ENCODE results near the gene HCFC1R1.
A peak's percentile ranks its signal among the peaks of the same experiment; 100 is the strongest.

Gene HCFC1R1

GRCh38 chr16:3026609-3027488 is 3.1 kb upstream of the HCFC1R1 start:
- no peak for FAIRE-seq

DNA sequence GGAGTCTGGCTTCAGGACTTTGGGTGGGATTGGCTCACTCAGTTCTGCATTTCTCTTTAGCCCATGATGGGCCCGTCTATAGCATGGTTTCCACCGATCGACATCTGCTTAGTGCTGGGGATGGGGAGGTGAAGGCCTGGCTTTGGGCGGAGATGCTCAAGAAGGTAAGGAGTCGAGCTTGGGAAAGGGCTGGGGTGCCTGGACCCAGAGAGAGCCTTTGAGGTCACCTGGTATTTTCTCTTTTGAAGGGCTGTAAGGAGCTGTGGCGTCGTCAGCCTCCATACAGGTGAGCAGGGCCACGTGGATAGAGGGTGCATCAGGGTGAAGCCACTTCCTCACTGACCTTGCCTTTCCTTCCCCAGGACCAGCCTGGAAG is 2.2 kb upstream of the HCFC1R1 start:
- DNase-seq (ENCODE audit: insufficient read length, low spot score), result no peak
- TF ChIP-seq SPI1 (IDR thresholded peaks at IDR 0.05; ENCODE audit: low read depth, low read length), result no peak
- no peak for TF ChIP-seq TAF1 (IDR thresholded peaks at IDR 0.05; ENCODE audit: low read depth, low read length)
- no peak for TF ChIP-seq POLR2AphosphoS5 (IDR thresholded peaks at IDR 0.05; ENCODE audit: low read depth, low read length)
- no peak for TF ChIP-seq POLR2A (IDR thresholded peaks at IDR 0.05; ENCODE audit: low read depth, low read length)
- no peak for TF ChIP-seq POU2F2 (IDR thresholded peaks at IDR 0.05; ENCODE audit: low read depth, low read length)
- no peak for TF ChIP-seq PAX5 (IDR thresholded peaks at IDR 0.05; ENCODE audit: insufficient read depth, low read length, severe bottlenecking)
- no peak for FAIRE-seq

More at GRCh38 chr16:3026609-3027488, 3.1 kb upstream of the HCFC1R1 start:
- DNase-seq (ENCODE audit: insufficient read length, low spot score), result no peak
- TF ChIP-seq SPI1 (IDR thresholded peaks at IDR 0.05; ENCODE audit: low read depth, low read length) (no peak), POLR2AphosphoS5 (IDR thresholded peaks at IDR 0.05; ENCODE audit: low read depth, low read length) (no peak), POLR2A (IDR thresholded peaks at IDR 0.05; ENCODE audit: low read depth, low read length) (no peak), POU2F2 (IDR thresholded peaks at IDR 0.05; ENCODE audit: low read depth, low read length) (no peak), PAX5 (IDR thresholded peaks at IDR 0.05; ENCODE audit: insufficient read depth, low read length, severe bottlenecking) (no peak), TAF1 (IDR thresholded peaks at IDR 0.05; ENCODE audit: low read depth, low read length) (no peak)

DNA sequence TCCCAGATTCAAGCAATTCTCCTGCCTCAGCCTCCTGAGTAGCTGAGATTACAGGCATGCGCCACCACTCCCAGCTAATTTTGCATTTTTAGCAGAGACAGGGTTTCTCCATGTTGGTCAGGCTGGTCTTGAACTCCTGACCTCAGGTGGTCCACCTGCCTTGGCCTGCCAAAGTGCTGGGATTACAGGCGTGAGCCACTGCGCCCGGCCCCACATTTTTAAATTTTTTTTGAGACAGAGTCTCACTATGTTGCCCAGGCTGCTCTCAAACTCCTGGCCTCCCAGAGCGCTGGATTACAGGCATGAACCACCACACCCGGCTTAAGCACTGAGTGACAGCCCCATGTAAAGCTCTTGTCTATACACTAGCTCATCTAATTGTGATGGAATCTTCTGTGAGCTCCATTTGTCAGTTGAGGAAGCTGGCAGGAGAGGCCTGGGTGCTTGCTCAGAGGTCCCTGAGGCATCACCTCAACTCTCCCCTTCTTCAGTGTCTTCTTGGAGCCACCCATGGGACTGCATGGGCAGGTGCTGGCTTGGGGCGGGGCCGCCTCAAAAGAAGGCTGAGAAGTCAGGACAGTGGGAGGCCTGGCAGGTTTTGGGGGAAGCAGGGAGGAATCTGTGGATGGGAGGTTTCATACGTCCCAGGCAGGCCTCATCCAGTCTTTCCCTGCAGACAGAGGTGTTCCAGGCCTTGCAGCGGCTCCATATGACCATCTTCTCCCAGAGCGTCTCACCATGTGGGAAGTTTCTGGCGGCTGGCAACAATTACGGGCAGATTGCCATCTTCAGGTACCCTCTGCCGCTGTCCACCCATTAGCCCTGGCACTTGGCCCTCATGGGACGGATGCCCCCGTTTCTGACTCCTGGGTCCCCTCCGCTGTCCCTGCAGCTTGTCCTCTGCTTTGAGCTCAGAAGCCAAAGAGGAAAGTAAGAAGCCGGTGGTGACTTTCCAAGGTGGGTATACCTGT is 1.6 kb upstream of the HCFC1R1 start:
- DNase-seq (ENCODE audit: insufficient read length, low spot score), result no peak
- TF ChIP-seq POLR2A (IDR thresholded peaks at IDR 0.05; ENCODE audit: low read depth, low read length), result no peak
- TF ChIP-seq POU2F2 (IDR thresholded peaks at IDR 0.05; ENCODE audit: low read depth, low read length), result no peak
- no peak for TF ChIP-seq TAF1 (IDR thresholded peaks at IDR 0.05; ENCODE audit: low read depth, low read length)
- TF ChIP-seq PAX5 (IDR thresholded peaks at IDR 0.05; ENCODE audit: insufficient read depth, low read length, severe bottlenecking), result no peak
- no peak for TF ChIP-seq POLR2AphosphoS5 (IDR thresholded peaks at IDR 0.05; ENCODE audit: low read depth, low read length)
- TF ChIP-seq SPI1 (IDR thresholded peaks at IDR 0.05; ENCODE audit: low read depth, low read length), result no peak
- no peak for FAIRE-seq

DNA sequence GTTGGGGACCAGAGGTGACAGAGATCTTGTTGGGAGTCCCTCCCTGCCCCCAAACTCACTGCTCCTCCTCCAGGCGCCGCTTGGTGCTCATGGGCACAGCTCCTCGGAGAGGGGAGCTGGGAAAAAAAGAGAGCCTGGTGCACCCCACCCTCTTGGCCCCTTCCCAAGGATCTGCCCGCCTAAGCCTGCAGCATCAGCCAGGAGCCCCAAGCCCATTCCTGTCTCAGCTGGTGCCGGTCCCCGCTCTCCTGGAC is 400 bp downstream of the HCFC1R1 start:
- TF ChIP-seq SPI1 (IDR thresholded peaks at IDR 0.05; ENCODE audit: low read depth, low read length), result no peak
- no peak for FAIRE-seq
- DNase-seq (ENCODE audit: insufficient read length, low spot score), result no peak

GRCh38 chr16:3022684-3023414 is 893 bp downstream of the HCFC1R1 start:
- FAIRE-seq (peak; percentile 55), DNase-seq (ENCODE audit: insufficient read length, low spot score) (no peak)

DNA sequence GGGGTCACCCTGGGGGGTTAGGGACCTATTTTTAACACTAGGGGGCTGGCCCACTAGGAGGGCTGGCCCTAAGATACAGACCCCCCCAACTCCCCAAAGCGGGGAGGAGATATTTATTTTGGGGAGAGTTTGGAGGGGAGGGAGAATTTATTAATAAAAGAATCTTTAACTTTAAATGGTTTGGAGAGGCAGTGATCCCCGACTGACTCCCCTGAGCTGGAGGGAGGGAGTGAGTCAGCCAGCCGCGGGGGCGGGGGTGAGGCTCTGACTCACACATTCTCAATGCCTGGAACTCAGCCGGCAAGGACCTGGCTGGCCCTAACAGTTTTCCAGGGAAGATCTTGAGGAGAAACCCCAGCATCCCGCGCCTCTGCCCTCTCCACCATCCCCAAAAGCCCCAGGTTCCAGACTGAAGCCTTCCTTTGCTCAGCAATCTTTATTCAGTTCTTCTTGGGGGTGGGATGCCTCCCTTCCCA is 1.5 kb downstream of the HCFC1R1 start:
- no peak for DNase-seq (ENCODE audit: insufficient read length, low spot score)
- FAIRE-seq, result no peak
- no peak for TF ChIP-seq POLR2A (IDR thresholded peaks at IDR 0.05; ENCODE audit: low read depth, low read length)
- TF ChIP-seq TAF1 (IDR thresholded peaks at IDR 0.05; ENCODE audit: low read depth, low read length), result no peak
- no peak for TF ChIP-seq POLR2AphosphoS5 (IDR thresholded peaks at IDR 0.05; ENCODE audit: low read depth, low read length)

More at GRCh38 chr16:3022684-3023414, 893 bp downstream of the HCFC1R1 start:
- TF ChIP-seq PAX5 (IDR thresholded peaks at IDR 0.05; ENCODE audit: insufficient read depth, low read length, severe bottlenecking), result no peak
- TF ChIP-seq POLR2AphosphoS5 (IDR thresholded peaks at IDR 0.05; ENCODE audit: low read depth, low read length), result no peak
- TF ChIP-seq SPI1 (IDR thresholded peaks at IDR 0.05; ENCODE audit: low read depth, low read length), result no peak
- TF ChIP-seq POU2F2 (IDR thresholded peaks at IDR 0.05; ENCODE audit: low read depth, low read length), result no peak
- TF ChIP-seq TAF1 (IDR thresholded peaks at IDR 0.05; ENCODE audit: low read depth, low read length), result no peak
- no peak for TF ChIP-seq POLR2A (IDR thresholded peaks at IDR 0.05; ENCODE audit: low read depth, low read length)

- DNase-seq (ENCODE audit: insufficient read length, low spot score), result peak; percentile 71
- TF ChIP-seq PAX5 (IDR thresholded peaks at IDR 0.05; ENCODE audit: insufficient read depth, low read length, severe bottlenecking), result no peak
- no peak for TF ChIP-seq POU2F2 (IDR thresholded peaks at IDR 0.05; ENCODE audit: low read depth, low read length)
- TF ChIP-seq POLR2A (IDR thresholded peaks at IDR 0.05; ENCODE audit: low read depth, low read length), result no peak
- TF ChIP-seq TAF1 (IDR thresholded peaks at IDR 0.05; ENCODE audit: low read depth, low read length), result no peak
- TF ChIP-seq POLR2AphosphoS5 (IDR thresholded peaks at IDR 0.05; ENCODE audit: low read depth, low read length), result no peak
- no peak for TF ChIP-seq SPI1 (IDR thresholded peaks at IDR 0.05; ENCODE audit: low read depth, low read length)
- FAIRE-seq, result peak; percentile 71
Measured at GRCh38 chr16:3021449-3022207, 2.1 kb downstream of the HCFC1R1 start.

DNA sequence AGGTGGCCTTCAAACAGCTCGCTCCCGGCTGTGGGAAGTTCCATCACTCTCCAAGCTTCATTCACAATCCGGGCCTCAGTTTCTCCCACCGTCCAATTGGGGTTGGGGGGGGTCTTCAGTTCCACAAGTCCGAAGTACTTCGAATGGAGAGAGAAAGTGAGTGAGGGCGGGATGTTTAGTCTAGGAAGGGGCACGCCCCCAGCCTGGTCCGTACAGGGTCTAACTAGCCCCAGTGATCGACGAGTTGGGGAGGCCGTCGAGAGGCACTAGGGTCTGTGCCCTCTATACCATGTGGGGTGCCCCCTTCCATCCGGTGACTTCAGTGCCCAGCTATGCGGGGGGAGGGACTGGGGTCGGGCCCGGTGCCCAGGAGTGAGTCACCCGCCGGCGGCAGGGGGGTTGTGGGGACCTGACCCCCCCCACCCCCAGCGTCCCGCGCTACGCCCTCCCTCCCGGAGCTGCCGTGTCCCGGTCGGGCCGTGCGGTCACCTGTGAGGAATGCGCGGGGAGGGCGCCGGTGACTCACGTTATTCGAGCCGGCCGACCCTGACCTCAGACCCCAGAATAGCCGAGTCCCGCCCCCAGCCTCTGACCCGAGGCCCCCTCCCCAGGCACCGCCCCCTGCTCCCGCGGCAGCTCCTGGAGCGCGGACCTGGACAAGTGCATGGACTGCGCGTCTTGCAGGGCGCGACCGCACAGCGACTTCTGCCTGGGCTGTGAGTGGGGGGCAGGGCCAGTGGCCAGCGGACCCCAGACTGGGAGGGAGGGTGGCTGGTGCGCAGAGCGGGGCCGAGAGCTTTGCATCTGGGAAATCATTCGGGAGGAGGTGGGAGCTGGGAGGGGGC is 2.9 kb downstream of the HCFC1R1 start:
- TF ChIP-seq POLR2A (IDR thresholded peaks at IDR 0.05; ENCODE audit: low read depth, low read length) (no peak), POU2F2 (IDR thresholded peaks at IDR 0.05; ENCODE audit: low read depth, low read length) (no peak), PAX5 (IDR thresholded peaks at IDR 0.05; ENCODE audit: insufficient read depth, low read length, severe bottlenecking) (no peak)
- DNase-seq (ENCODE audit: insufficient read length, low spot score) (no peak), FAIRE-seq (peak; percentile 41)

Data from GM12891 (cell line).